HCT116 (cell line): ENCODE measurements around the gene RTN4IP1.

Experiments
- CTCF ChIP-seq, 3 experiments: fragments of 200-600 bp in 1 of 3; sonication (generic) in 1 of 3; IDR thresholded peaks in 2 of 3; conservative IDR thresholded peaks in 1 of 3; 2 replicates each; pipeline ENCODE4 v1.5.1; 2012 to 2017; ENCODE audit warnings: low read depth in 2 of 3, low read length in 2 of 3, antibody characterized with exemption in 1 of 3, borderline replicate concordance in 1 of 3, control low read depth in 1 of 3, mild to moderate bottlenecking in 1 of 3, mixed read lengths in 1 of 3, mixed run types in 1 of 3, moderate library complexity in 1 of 3; ENCODE audit not compliant: insufficient read depth in 1 of 3
- ELF1 ChIP-seq: IDR thresholded peaks from 2 replicates; pipeline ENCODE4 v1.6.1; 2012; ENCODE audit warnings: low read depth, borderline replicate concordance
- EZH2 ChIP-seq: fragments of 200-600 bp; sonication (generic); IDR thresholded peaks from 2 replicates; pipeline ENCODE4 v1.6.1; 2017; ENCODE audit warnings: antibody characterized with exemption, mixed run types
- EZH2phosphoT487 ChIP-seq: fragments of 200-600 bp; IDR thresholded peaks from 2 replicates; pipeline ENCODE4 v1.6.1; 2018; ENCODE audit warnings: antibody characterized with exemption, borderline replicate concordance
- SRF ChIP-seq: IDR thresholded peaks from 2 replicates; pipeline ENCODE4 v1.6.1; 2012; ENCODE audit warnings: low read depth

GRCh38 chr6:106528521-106528920 lies 100.8 kb downstream of the RTN4IP1 start:
- no peak for TF ChIP-seq CTCF (IDR thresholded peaks at IDR 0.05 in 2 of 3, conservative IDR thresholded peaks at IDR 0.05 in 1 of 3; ENCODE audit: borderline replicate concordance in 1 of 3, insufficient read depth in 1 of 3, low read depth in 2 of 3, low read length in 2 of 3)
- TF ChIP-seq EZH2phosphoT487: no peak
- no peak for TF ChIP-seq ELF1
- no peak for TF ChIP-seq EZH2
- no peak for TF ChIP-seq SRF
